GM12801 (cell line): Measurements from ENCODE around the gene OR2T10.

Source experiments
- CTCF ChIP-seq: IDR thresholded peaks from one replicate; pipeline ENCODE4 v1.5.1; 2011; ENCODE audit warnings: control low read depth; ENCODE audit not compliant: insufficient read length; ENCODE audit errors: extremely low read depth

The OR2T10 gene

GRCh38 chr1:248599396-248599795, 1.9 kb upstream of the OR2T10 start:
- TF ChIP-seq CTCF: no peak

GRCh38 chr1:248596615-248597014, 885 bp downstream of the OR2T10 start:
- no peak for TF ChIP-seq CTCF

- no peak for TF ChIP-seq CTCF
Measured at GRCh38 chr1:248593226-248593625, 4.3 kb downstream of the OR2T10 start.

- no peak for TF ChIP-seq CTCF
Measured at GRCh38 chr1:248592655-248593054, 4.8 kb downstream of the OR2T10 start.

- TF ChIP-seq CTCF: no peak
Measured at GRCh38 chr1:248590055-248590454, 7.4 kb downstream of the OR2T10 start.

- TF ChIP-seq CTCF: no peak
Measured at GRCh38 chr1:248589334-248589733, 8.2 kb downstream of the OR2T10 start.

GRCh38 chr1:248585266-248585665, 12.2 kb downstream of the OR2T10 start:
- no peak for TF ChIP-seq CTCF
